Measurements from ENCODE around the gene LIX1. TPM values are rescaled to one million over a fixed set of nuclear protein-coding genes. Genes with fewer than 3 reads are reported as not detected.

LIX1 gene
- total RNA-seq, 2 donors from 2014 or later: 0.97 to 1.0 TPM

- no peaks in the 10 kb centered on the region for H3K36me3 ChIP-seq
- intact Hi-C loops (cut with DNase I): no loop called here
- H3K4me1 ChIP-seq (replicated peaks): no peaks in the 10 kb centered on the region
- no peaks in the 10 kb centered on the region for H3K27me3 ChIP-seq (replicated peaks; ENCODE audit: insufficient read depth)
- H3K27ac ChIP-seq: no peak overlapping the region
- H3K4me3 ChIP-seq: no peak overlapping the region
- TF ChIP-seq POLR2A (IDR thresholded peaks at IDR 0.05) (no peak), CTCF (IDR thresholded peaks at IDR 0.05) (no peak), POLR2AphosphoS5 (IDR thresholded peaks at IDR 0.05) (no peak)
- H3K9me3 ChIP-seq: no peaks in the 10 kb centered on the region
- 50% methylated on average over 2 of the region's 2 CpGs for WGBS
- no peak for DNase-seq (ENCODE audit: low spot score)
Observed at GRCh38 chr5:97120195-97120594, 22.2 kb downstream of the LIX1 start.

GRCh38 chr5:97119007-97119390, 23.4 kb downstream of the LIX1 start:
- Histone ChIP-seq H3K9me3 (no peaks in the 10 kb centered on the region), H3K36me3 (no peaks in the 10 kb centered on the region), H3K27me3 (replicated peaks; ENCODE audit: insufficient read depth) (no peaks in the 10 kb centered on the region), H3K4me1 (replicated peaks) (no peaks in the 10 kb centered on the region), H3K4me3 (no peak overlapping the region), H3K27ac (no peak overlapping the region)
- DNase-seq (ENCODE audit: low spot score): no peak
- WGBS: 97% methylated on average over 2 of the region's 2 CpGs
- intact Hi-C loops (cut with DNase I): no loop called here
- no peak for TF ChIP-seq POLR2AphosphoS5 (IDR thresholded peaks at IDR 0.05)
- TF ChIP-seq CTCF (IDR thresholded peaks at IDR 0.05): no peak

DNA sequence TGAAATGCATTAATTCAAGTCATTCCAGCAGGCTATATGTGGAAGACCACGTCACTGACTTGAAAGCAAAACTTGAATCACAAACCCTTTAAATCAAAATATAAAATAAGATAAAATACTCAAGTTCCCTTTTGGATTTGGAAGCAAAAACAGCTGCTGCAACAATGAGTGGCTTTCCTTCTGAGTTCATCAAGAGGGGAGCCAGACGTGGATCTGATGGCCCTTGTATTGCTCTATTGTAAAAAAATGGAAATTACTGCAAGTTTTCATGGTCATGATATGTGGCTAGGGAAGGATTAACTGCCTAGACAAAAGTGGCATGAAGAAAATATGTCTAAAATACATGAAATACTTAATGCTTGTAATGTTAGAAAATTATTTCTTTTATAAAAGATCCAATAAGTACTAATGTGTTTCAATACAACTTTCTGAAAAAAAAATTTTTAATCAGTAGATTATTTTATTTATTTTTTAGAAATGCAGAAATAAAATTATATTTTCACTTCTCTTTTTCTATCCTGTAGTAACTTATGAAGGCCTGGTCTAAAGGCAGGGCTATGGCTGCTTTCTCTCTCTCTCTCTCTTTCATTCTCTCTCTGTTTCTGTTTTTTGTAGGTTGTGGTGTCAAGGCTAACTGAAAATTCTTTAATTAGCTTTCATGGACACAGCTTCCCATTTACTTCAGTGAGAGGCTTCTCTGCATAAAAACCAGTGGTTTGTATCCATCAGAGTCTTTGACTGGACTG, 24.0 kb downstream of the LIX1 start:
- TF ChIP-seq CTCF (IDR thresholded peaks at IDR 0.05): no peak
- TF ChIP-seq POLR2AphosphoS5 (IDR thresholded peaks at IDR 0.05): no peak
- TF ChIP-seq POLR2A (IDR thresholded peaks at IDR 0.05): no peak
- no peak overlapping the region for H3K27ac ChIP-seq
- no peaks in the 10 kb centered on the region for H3K9me3 ChIP-seq
- H3K36me3 ChIP-seq: no peaks in the 10 kb centered on the region
- H3K4me3 ChIP-seq: no peak overlapping the region
- H3K4me1 ChIP-seq (replicated peaks): no peaks in the 10 kb centered on the region
- 65% methylated on average over 2 of the region's 2 CpGs for WGBS
- intact Hi-C loops (cut with DNase I): no loop called here
- no peak for DNase-seq (ENCODE audit: low spot score)
- no peaks in the 10 kb centered on the region for H3K27me3 ChIP-seq (replicated peaks; ENCODE audit: insufficient read depth)

DNA sequence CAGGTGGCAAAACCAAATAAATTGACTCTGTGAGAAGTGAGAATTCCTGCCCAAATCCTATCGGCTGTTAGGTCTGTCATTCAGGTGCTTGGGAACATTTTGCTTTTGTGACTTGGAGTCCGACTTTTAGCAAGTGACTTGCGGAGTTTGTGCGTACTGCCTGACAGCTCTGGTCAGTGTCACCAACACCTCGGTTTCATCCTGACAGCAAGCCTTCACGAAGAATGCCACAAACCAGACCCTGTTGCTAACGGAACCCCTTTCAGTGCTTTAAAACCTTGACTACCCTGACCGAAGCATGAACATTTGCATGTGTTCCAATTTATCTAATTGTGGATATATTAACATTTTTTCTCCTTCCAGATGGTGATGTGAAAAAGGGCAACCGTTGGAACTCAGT, 26.5 kb downstream of the LIX1 start:
- H3K36me3 ChIP-seq: no peaks in the 10 kb centered on the region
- H3K27me3 ChIP-seq (replicated peaks; ENCODE audit: insufficient read depth): no peaks in the 10 kb centered on the region
- H3K4me1 ChIP-seq (replicated peaks): no peaks in the 10 kb centered on the region
- TF ChIP-seq POLR2AphosphoS5 (IDR thresholded peaks at IDR 0.05) (no peak), CTCF (IDR thresholded peaks at IDR 0.05) (no peak), POLR2A (IDR thresholded peaks at IDR 0.05) (no peak)
- H3K4me3 ChIP-seq: no peak overlapping the region
- no peaks in the 10 kb centered on the region for H3K9me3 ChIP-seq
- no peak for DNase-seq (ENCODE audit: low spot score)
- intact Hi-C loops (cut with DNase I): no loop called here
- 86% methylated on average over 9 of the region's 9 CpGs for WGBS
- H3K27ac ChIP-seq: no peak overlapping the region

GRCh38 chr5:97112230-97112629, 30.2 kb downstream of the LIX1 start:
- WGBS: 64% methylated on average over 6 of the region's 6 CpGs
- no peak overlapping the region for H3K4me3 ChIP-seq
- no peaks in the 10 kb centered on the region for H3K36me3 ChIP-seq
- no peak for DNase-seq (ENCODE audit: low spot score)
- TF ChIP-seq POLR2AphosphoS5 (IDR thresholded peaks at IDR 0.05) (no peak), POLR2A (IDR thresholded peaks at IDR 0.05) (no peak), CTCF (IDR thresholded peaks at IDR 0.05) (no peak)
- intact Hi-C loops (cut with DNase I): no loop called here
- no peaks in the 10 kb centered on the region for H3K9me3 ChIP-seq
- H3K27me3 ChIP-seq (replicated peaks; ENCODE audit: insufficient read depth): no peaks in the 10 kb centered on the region
- no peaks in the 10 kb centered on the region for H3K4me1 ChIP-seq (replicated peaks)
- H3K27ac ChIP-seq: no peak overlapping the region

All from prostate gland (tissue), 2 donors.